SK-N-SH treated with all-trans-retinoic acid at 6 μM for 48 hours (cell line): ENCODE results near the gene BCAN.

ENCODE experiments used
- ATAC-seq: fragments of 200-7000 bp; cut with Tn5 transposase; 3 replicates; pipeline ENCODE4 v1.9.1; 2020; ENCODE audit warnings: mild to moderate bottlenecking, moderate library complexity
- ARNTL ChIP-seq: fragments of 450-650 bp; formaldehyde crosslinking; IDR thresholded peaks from 2 replicates; pipeline ENCODE4 v1.5.0; 2020; ENCODE audit warnings: low read depth, mild to moderate bottlenecking, moderate library complexity, borderline replicate concordance
- CSDC2 ChIP-seq: fragments of 250-450 bp; sonication (Bioruptor Pico); IDR thresholded peaks from 2 replicates; pipeline ENCODE4 v1.5.0; 2020; ENCODE audit warnings: mild to moderate bottlenecking, moderate library complexity
- ESRRG ChIP-seq: fragments of 250-450 bp; sonication (Bioruptor Pico); IDR thresholded peaks from 2 replicates; pipeline ENCODE4 v1.6.1; 2021; ENCODE audit warnings: mild to moderate bottlenecking
- ISL1 ChIP-seq: fragments of 250-450 bp; sonication (Bioruptor Pico); IDR thresholded peaks from 2 replicates; pipeline ENCODE4 v2.1.2; 2022; ENCODE audit warnings: mild to moderate bottlenecking, moderate library complexity
- OSR1 ChIP-seq: fragments of 250-450 bp; sonication (Bioruptor Pico); IDR thresholded peaks from 2 replicates; pipeline ENCODE4 v1.8.0; 2022; ENCODE audit warnings: moderate library complexity, mild to moderate bottlenecking, inconsistent platforms
- PPARA ChIP-seq: fragments of 250-450 bp; sonication (Bioruptor Pico); IDR thresholded peaks from 2 replicates; pipeline ENCODE4 v1.5.0; 2020; ENCODE audit warnings: mild to moderate bottlenecking, borderline replicate concordance
- RARB ChIP-seq: fragments of 250-450 bp; sonication (Bioruptor Pico); IDR thresholded peaks from 2 replicates; pipeline ENCODE4 v1.8.0; 2021; ENCODE audit warnings: mild to moderate bottlenecking, moderate library complexity
- SNAI2 ChIP-seq: fragments of 250-450 bp; sonication (Bioruptor Pico); IDR thresholded peaks from 2 replicates; pipeline ENCODE4 v1.5.0; 2020; ENCODE audit warnings: mild to moderate bottlenecking, moderate library complexity
- TOX ChIP-seq: fragments of 250-450 bp; sonication (Bioruptor Pico); IDR thresholded peaks from 2 replicates; pipeline ENCODE4 v1.8.0; 2021; ENCODE audit warnings: mild to moderate bottlenecking, moderate library complexity, borderline replicate concordance
- ZC3H10 ChIP-seq: fragments of 250-450 bp; sonication (Bioruptor Pico); IDR thresholded peaks from 2 replicates; pipeline ENCODE4 v1.5.1; 2021; ENCODE audit warnings: mild to moderate bottlenecking, moderate library complexity
- ZFP3 ChIP-seq: fragments of 250-450 bp; sonication (Bioruptor Pico); IDR thresholded peaks from 2 replicates; pipeline ENCODE4 v1.5.0; 2020; ENCODE audit warnings: mild to moderate bottlenecking, moderate library complexity
- ZFP30 ChIP-seq: fragments of 450-650 bp; formaldehyde crosslinking; IDR thresholded peaks from 2 replicates; pipeline ENCODE4 v1.5.0; 2022; ENCODE audit warnings: mild to moderate bottlenecking, moderate library complexity
- ZNF565 ChIP-seq: fragments of 450-650 bp; formaldehyde crosslinking; conservative IDR thresholded peaks from 2 replicates; pipeline ENCODE4 v1.5.0; 2020; ENCODE audit warnings: low read depth, mild to moderate bottlenecking, moderate library complexity
- ZNF70 ChIP-seq: fragments of 450-650 bp; formaldehyde crosslinking; IDR thresholded peaks from 2 replicates; pipeline ENCODE4 v1.5.0; 2020; ENCODE audit warnings: mild to moderate bottlenecking, moderate library complexity
- ZNF8 ChIP-seq: fragments of 450-650 bp; formaldehyde crosslinking; IDR thresholded peaks from 2 replicates; pipeline ENCODE4 v1.5.0; 2020; ENCODE audit warnings: mild to moderate bottlenecking, moderate library complexity
- TF ChIP-seq, protein P1 (sequence below): fragments of 250-450 bp; sonication (Bioruptor Pico); IDR thresholded peaks from 2 replicates; pipeline ENCODE4 v1.5.0; 2020; ENCODE audit warnings: mild to moderate bottlenecking, moderate library complexity
- TF ChIP-seq, protein P2 (sequence below): fragments of 250-450 bp; sonication (Bioruptor Pico); IDR thresholded peaks from 2 replicates; pipeline ENCODE4 v1.8.0; 2020; ENCODE audit warnings: mild to moderate bottlenecking, moderate library complexity, borderline replicate concordance
- TF ChIP-seq, protein P3 (sequence below): fragments of 250-450 bp; sonication (Bioruptor Pico); IDR thresholded peaks from 2 replicates; pipeline ENCODE4 v1.5.1; 2020; ENCODE audit warnings: low read depth, mild to moderate bottlenecking, moderate library complexity
- TF ChIP-seq, protein P4 (sequence below): fragments of 250-450 bp; sonication (Bioruptor Pico); IDR thresholded peaks from 2 replicates; pipeline ENCODE4 v1.5.1; 2021; ENCODE audit warnings: mild to moderate bottlenecking, moderate library complexity

BCAN gene

DNA sequence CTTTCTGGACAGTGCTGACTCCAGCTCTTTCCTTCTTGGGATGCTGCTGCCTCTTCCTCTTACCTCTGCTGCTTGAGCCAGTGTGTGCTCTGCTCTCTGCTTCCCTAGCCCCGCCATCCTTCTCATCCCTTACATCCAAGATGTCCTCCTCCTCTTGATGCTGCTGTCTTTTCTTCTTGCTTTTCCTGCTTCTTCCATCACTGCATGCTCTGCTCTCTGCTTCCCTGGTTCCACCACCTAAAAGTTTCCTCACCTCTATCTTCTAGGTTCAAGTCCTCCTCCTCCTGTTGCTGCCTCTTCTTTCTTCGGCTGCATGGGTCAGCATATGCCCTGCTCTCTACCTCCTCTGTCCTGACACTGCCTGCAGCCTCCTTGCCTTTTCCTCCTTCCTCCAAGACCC is 46.9 kb upstream of the BCAN start (continued):
- TF ChIP-seq, protein P1, sequence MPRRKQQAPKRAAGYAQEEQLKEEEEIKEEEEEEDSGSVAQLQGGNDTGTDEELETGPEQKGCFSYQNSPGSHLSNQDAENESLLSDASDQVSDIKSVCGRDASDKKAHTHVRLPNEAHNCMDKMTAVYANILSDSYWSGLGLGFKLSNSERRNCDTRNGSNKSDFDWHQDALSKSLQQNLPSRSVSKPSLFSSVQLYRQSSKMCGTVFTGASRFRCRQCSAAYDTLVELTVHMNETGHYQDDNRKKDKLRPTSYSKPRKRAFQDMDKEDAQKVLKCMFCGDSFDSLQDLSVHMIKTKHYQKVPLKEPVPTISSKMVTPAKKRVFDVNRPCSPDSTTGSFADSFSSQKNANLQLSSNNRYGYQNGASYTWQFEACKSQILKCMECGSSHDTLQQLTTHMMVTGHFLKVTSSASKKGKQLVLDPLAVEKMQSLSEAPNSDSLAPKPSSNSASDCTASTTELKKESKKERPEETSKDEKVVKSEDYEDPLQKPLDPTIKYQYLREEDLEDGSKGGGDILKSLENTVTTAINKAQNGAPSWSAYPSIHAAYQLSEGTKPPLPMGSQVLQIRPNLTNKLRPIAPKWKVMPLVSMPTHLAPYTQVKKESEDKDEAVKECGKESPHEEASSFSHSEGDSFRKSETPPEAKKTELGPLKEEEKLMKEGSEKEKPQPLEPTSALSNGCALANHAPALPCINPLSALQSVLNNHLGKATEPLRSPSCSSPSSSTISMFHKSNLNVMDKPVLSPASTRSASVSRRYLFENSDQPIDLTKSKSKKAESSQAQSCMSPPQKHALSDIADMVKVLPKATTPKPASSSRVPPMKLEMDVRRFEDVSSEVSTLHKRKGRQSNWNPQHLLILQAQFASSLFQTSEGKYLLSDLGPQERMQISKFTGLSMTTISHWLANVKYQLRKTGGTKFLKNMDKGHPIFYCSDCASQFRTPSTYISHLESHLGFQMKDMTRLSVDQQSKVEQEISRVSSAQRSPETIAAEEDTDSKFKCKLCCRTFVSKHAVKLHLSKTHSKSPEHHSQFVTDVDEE (CRISPR knock-in tag) = no peak
- TF ChIP-seq ZNF70 (CRISPR knock-in tag) = no peak

DNA sequence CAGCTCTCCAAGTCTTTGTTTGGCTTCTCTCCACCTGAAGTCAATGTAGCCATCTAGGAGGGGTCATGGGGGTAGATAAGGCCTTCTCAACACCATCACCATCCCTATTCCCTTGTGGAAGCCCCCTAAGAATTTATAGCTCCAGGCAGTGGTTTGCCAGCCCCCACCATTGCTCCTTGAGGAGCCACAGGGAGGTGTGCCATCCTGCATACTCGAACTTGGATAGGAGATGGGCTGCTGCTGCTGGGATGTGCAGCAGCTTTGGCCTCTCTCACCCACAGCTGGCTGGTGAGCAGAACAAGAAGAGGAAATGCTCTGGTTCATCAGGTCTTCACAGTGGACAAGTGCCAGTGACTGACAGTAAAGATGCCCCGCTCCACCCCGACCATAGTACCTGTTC is 45.5 kb upstream of the BCAN start:
- ATAC-seq = no peak

DNA sequence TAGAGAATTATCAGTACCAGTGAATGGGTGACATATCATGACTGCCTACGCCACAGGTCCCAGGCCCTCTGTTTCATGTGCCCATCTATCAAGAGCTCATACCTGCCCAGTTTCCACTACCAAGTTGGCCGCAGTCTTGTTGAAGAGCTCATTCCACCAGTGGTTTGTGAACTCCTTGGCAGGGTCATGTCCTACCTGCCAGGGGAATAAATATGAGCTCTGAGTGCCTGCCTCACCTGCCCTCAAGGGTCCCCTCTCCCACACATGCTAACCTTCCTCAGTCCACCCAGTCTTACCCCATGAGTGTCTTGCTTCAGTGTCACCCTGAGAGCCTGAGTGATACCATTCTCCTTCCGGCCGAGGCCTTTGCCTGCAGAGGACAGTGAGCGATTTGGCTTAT is 43.8 kb upstream of the BCAN start:
- no peak for ATAC-seq

More for the DNA sequence above, 45.5 kb upstream of the BCAN start:
- no peak for TF ChIP-seq ZFP3 (CRISPR knock-in tag)
- TF ChIP-seq CSDC2 = no peak
- TF ChIP-seq TOX (CRISPR knock-in tag) = no peak
- TF ChIP-seq RARB (CRISPR knock-in tag) = no peak
- TF ChIP-seq ESRRG (CRISPR knock-in tag) = no peak
- no peak for TF ChIP-seq PPARA (CRISPR knock-in tag)
- TF ChIP-seq ZNF70 (CRISPR knock-in tag) = no peak
- no peak for TF ChIP-seq OSR1
- no peak for TF ChIP-seq ZFP30 (CRISPR knock-in tag)
- TF ChIP-seq, protein P2, sequence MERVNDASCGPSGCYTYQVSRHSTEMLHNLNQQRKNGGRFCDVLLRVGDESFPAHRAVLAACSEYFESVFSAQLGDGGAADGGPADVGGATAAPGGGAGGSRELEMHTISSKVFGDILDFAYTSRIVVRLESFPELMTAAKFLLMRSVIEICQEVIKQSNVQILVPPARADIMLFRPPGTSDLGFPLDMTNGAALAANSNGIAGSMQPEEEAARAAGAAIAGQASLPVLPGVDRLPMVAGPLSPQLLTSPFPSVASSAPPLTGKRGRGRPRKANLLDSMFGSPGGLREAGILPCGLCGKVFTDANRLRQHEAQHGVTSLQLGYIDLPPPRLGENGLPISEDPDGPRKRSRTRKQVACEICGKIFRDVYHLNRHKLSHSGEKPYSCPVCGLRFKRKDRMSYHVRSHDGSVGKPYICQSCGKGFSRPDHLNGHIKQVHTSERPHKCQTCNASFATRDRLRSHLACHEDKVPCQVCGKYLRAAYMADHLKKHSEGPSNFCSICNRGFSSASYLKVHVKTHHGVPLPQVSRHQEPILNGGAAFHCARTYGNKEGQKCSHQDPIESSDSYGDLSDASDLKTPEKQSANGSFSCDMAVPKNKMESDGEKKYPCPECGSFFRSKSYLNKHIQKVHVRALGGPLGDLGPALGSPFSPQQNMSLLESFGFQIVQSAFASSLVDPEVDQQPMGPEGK (CRISPR knock-in tag) = no peak
- TF ChIP-seq, protein P3, sequence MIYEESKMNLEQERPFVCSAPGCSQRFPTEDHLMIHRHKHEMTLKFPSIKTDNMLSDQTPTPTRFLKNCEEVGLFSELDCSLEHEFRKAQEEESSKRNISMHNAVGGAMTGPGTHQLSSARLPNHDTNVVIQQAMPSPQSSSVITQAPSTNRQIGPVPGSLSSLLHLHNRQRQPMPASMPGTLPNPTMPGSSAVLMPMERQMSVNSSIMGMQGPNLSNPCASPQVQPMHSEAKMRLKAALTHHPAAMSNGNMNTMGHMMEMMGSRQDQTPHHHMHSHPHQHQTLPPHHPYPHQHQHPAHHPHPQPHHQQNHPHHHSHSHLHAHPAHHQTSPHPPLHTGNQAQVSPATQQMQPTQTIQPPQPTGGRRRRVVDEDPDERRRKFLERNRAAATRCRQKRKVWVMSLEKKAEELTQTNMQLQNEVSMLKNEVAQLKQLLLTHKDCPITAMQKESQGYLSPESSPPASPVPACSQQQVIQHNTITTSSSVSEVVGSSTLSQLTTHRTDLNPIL = no peak
- no peak for TF ChIP-seq ZNF8
- TF ChIP-seq, protein P4, sequence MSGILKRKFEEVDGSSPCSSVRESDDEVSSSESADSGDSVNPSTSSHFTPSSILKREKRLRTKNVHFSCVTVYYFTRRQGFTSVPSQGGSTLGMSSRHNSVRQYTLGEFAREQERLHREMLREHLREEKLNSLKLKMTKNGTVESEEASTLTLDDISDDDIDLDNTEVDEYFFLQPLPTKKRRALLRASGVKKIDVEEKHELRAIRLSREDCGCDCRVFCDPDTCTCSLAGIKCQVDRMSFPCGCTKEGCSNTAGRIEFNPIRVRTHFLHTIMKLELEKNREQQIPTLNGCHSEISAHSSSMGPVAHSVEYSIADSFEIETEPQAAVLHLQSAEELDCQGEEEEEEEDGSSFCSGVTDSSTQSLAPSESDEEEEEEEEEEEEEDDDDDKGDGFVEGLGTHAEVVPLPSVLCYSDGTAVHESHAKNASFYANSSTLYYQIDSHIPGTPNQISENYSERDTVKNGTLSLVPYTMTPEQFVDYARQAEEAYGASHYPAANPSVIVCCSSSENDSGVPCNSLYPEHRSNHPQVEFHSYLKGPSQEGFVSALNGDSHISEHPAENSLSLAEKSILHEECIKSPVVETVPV (CRISPR knock-in tag) = no peak
- no peak for TF ChIP-seq ZC3H10
- no peak for TF ChIP-seq ISL1
- TF ChIP-seq, all 23 proteins: peak for 0

DNA sequence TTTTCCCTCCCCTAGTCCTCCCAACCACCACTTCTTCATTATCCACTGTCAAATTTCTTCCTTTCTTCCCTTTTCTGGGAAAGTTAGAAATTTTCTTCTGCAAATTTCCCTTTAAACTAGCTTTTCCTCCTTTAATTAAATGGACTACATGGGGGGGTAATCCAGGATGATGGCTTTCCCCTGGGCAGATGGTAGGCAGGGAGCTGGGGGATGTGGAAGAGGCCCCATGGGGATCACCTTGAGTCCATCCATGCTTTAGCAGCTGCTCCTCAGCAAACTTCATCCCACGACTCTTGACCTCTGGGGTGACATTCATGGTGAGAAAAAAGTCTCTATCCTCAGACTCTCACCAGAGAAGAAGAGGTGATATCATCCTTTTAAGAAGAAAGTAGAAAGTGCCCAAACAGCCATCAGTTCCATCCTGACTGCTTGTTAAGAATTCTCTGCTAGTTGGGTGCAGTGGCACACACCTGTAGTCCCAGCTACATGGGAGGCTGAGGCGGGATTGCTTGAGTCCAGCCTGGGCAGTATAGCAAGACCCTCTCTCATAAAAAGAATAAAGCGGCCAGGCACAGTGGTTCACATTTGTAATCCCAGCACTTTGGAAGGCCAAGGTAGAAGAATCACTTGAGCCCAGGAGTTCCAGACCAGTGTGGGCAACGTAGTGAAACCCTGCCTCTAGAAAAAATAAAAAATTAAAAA is 43.0 kb upstream of the BCAN start:
- no peak for ATAC-seq
- TF ChIP-seq, protein P4 (CRISPR knock-in tag) = no peak
- TF ChIP-seq OSR1 = no peak
- no peak for TF ChIP-seq ARNTL
- TF ChIP-seq, protein P2 (CRISPR knock-in tag) = no peak
- no peak for TF ChIP-seq RARB (CRISPR knock-in tag)
- no peak for TF ChIP-seq ZNF8

More for the DNA sequence above, 43.8 kb upstream of the BCAN start:
- no peak for TF ChIP-seq RARB (CRISPR knock-in tag)
- TF ChIP-seq ZNF565 (CRISPR knock-in tag) = no peak
- TF ChIP-seq ARNTL = no peak
- TF ChIP-seq, protein P2 (CRISPR knock-in tag) = no peak
- TF ChIP-seq SNAI2 (CRISPR knock-in tag) = no peak
- TF ChIP-seq ESRRG (CRISPR knock-in tag) = no peak
- no peak for TF ChIP-seq PPARA (CRISPR knock-in tag)
- TF ChIP-seq ZFP30 (CRISPR knock-in tag) = no peak
